Measurements from ENCODE around the gene CREBL2.

DNA sequence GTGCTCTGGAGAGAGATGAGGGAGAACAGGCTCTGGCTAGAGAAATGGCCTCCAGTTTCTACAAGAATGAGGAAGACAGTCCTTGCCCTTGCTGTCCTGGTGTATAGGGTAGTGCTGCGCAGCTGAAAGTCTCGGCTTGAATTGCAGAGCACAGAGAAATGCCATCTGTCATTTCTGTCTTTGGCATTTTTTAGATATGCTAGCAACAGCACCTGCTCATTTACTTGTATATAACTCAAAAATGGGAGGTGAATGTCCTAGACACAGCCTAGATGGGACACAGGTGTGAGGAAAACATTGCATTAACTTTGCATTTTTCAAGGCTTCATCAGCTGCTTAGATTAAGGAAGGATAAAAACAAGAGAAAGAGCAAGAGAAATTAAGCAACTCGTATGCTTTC is 48.5 kb downstream of the CREBL2 start:
- TF ChIP-seq, protein P1, sequence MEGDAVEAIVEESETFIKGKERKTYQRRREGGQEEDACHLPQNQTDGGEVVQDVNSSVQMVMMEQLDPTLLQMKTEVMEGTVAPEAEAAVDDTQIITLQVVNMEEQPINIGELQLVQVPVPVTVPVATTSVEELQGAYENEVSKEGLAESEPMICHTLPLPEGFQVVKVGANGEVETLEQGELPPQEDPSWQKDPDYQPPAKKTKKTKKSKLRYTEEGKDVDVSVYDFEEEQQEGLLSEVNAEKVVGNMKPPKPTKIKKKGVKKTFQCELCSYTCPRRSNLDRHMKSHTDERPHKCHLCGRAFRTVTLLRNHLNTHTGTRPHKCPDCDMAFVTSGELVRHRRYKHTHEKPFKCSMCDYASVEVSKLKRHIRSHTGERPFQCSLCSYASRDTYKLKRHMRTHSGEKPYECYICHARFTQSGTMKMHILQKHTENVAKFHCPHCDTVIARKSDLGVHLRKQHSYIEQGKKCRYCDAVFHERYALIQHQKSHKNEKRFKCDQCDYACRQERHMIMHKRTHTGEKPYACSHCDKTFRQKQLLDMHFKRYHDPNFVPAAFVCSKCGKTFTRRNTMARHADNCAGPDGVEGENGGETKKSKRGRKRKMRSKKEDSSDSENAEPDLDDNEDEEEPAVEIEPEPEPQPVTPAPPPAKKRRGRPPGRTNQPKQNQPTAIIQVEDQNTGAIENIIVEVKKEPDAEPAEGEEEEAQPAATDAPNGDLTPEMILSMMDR (IDR thresholded peaks at IDR 0.05), result no peak
- TF ChIP-seq POLR2A (IDR thresholded peaks at IDR 0.05), result no peak

Measured in transverse colon (tissue), 3 donors.